Central memory CD4-positive, alpha-beta T cell (primary cell): ENCODE measurements around the gene PIERCE2.
"Not testable (repeated sequence)": the region's sequence is repeated elsewhere in the genome, so short reads cannot be mapped to it uniquely, and the experiment has no call there.

Experiments
- DNase-seq: peaks from one replicate; pipeline ENCODE4 v3.0.0; 2022
- total RNA-seq, 3 experiments: gene quantifications; one replicate each; lab custom pipeline; 2026; lab: John Stamatoyannopoulos, UW

The PIERCE2 gene
- 0 to 1.2 (median 0.14) reads per million in 3 experiments for total RNA-seq

- DNase-seq, result peak; percentile 90
Measured at GRCh38 chr15:55408012-55408928, at the start of gene PIERCE2, which contains the start of gene CCPG1. TSS of gene PIERCE2 (plus strand) at chr15:55408495. CDS start at chr15:55408769, 274 bp downstream. TSS of gene CCPG1 (minus strand) at chr15:55408359. CDS start at chr15:55389424, 18,935 bp downstream.

DNA sequence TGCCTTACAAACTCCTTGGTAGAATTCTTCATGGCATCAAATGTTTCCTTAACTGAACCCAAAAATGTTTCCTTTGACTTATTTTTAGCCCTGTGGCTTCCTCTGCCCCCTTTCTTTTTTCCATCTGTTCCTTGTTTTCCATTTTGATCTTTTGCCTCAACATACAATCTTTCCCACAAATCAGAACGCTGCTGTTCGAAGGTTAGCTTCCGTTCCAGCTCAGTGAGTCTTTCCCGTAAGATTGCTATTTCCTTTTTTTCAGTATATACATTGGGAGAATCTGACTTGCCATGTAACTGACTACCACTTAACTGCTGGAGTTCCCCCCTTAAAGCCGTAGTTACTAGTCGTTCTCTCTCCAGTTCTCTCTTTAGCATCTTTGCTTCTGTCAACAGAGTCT is 48.0 kb upstream of the PIERCE2 start:
- no peak for DNase-seq

DNA sequence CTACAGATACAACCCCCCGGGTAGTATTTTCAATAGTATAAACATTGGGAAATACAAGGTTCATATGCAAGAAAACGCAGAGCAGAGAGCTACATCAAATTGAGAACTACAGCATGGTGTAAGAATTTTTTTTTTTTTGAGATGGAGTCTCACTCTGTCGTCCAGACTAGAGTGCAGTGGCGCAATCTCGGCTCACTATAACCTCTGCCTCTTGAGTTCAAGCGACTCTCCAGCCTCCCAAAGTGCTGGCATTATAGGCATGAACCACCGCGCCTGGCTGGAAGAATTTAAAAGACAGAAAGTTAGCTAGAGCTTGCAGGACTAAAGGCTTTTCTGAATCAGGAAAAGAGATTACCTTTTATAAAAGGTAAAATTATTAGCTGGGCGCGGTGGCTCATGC is 47.2 kb upstream of the PIERCE2 start:
- DNase-seq, result no peak

DNA sequence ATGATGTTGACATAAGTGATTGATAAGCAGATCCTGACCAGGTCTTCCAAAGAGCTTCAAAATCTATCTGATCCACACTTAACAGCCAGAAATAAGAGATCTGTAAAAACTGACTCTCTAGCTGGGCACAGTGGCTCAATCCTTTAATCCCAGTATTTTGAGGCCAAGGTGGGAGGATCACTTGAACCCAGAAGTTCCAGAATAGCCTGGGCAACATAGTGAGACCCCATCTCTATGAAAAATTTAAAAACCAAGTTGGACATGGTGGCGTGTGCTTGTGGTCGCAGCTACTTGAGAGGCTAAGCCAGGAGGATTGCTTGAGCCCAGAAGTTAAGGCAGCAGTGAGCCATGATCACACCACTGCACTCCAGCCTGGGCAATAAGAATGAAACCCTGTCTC is 45.7 kb upstream of the PIERCE2 start:
- DNase-seq, result no peak

DNA sequence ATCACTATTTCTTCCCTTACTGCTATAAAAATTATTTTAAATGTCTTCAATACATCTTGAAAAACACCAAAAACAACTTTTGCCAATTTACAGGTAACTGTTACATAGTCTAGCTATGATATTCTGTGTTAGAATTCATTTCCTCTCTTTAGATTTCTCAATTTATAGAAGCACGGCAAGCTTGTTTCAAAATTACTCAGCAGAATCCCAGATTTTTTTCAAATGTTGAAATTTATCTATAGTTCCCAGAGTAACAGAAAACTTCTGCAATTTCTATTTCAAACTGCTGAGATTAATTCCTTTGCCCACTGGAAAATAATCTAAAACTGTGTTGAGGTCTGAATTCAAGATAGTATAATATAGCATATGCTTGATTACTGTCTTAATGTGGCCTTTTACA is 41.3 kb upstream of the PIERCE2 start:
- no peak for DNase-seq

GRCh38 chr15:55372701-55373440 is 35.4 kb upstream of the PIERCE2 start:
- DNase-seq, result no peak

DNA sequence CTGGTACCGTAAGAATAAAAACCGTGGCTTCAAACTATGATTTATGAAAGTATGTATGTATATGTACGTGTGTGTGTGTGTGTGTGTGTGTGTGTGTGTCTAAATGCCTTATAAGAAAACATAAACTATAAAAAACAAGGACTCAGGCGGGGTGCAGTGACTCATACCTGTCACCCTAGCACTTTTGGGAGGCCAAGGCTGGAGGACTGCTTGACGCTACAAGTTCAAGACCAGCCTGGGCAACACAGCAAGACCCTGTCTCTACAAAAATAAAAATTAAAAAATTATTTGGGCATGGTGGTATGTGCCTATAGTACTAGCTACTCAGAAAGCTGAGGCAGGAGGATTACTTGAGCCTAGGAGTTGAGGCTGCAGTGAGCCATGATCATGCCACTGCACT is 29.2 kb upstream of the PIERCE2 start:
- DNase-seq, result no peak

DNA sequence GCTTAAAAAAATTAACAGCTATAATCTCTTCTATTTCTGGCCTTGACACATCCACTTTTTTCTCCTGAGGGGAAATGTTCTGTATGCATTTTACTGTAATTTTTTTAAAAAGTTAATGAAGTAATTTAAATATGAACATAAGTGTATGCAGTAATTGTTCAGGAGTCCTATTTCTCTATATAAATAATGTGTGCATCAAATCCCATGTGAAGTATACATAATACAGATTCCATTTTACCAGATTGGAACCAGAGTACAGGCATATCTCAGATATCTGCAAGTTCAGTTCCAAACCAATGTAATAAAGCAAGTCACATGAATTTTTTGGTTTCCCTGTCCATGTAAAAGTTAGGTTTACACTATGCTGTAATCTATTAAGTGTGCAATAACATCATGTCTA is 26.7 kb upstream of the PIERCE2 start:
- no peak for DNase-seq

DNA sequence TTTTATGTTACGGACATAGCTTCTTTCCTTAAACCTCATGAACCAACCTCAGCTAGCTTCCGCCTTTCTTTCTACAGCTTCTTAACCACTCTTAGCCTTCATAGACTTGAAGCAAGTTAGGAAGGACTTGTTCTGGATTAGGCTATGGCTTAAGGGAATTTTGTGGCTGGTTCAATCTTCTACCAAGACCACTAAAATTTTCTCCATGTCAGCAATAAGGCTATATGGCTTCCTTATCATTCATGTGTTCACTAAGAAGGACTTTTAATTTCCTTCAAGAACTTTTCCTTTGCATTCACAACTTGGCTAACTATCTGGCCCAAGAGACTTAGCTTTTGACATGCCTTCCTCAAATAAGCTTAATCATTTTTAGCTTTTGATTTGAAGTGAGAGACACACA is 24.6 kb upstream of the PIERCE2 start:
- no peak for DNase-seq

DNA sequence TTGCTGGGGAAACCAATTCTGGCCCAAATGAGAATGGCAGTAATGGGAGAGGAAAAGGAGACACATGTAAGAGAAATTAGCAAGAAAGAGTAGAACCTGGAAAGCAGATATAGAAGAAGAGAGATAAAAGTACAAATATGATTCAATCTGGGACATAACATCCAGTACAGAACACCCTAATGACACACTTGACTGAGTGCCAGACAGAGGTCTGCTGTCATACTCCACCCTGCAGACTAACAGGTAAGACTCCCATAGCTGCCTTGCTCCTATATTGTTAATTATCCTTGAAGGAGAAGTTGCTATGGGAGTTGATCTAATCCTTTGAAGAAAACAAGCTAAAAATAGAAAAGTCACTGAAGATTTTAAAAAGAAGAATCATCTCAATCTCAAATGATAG is 21.3 kb upstream of the PIERCE2 start:
- no peak for DNase-seq

DNA sequence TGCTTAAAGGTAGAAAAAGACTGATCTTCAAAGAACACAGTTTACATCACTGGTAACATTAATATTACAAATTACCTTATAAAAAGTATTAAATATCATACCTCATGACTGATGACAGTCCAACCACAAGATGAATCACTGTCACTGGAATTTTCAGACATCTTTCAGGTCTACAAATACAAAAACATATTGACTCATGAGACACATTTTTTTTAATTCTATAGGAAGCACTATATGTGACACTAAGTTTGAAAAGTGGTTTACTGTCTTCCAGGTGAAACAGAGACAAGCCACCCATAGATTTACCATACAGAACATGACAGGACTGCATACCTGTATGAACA is 19.1 kb upstream of the PIERCE2 start:
- no peak for DNase-seq

DNA sequence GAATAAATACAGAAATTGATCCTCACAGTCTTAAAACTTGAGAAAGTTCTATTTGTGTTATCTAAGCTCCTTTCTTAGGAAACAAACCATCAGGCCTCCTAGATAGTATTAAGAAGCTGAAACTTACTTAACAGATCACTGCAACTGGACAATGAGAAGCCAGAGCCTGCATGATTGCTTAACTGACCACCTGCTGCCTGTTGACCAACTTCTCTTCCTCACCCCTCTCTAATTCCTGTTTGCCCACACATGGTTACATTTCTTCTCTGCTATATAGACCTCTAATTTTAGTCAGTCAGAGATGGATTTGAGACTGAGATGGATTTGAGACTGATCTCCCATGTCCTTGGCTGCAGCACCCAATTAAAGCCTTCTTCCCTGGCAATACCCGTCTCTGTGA is 13.6 kb upstream of the PIERCE2 start:
- no peak for DNase-seq

DNA sequence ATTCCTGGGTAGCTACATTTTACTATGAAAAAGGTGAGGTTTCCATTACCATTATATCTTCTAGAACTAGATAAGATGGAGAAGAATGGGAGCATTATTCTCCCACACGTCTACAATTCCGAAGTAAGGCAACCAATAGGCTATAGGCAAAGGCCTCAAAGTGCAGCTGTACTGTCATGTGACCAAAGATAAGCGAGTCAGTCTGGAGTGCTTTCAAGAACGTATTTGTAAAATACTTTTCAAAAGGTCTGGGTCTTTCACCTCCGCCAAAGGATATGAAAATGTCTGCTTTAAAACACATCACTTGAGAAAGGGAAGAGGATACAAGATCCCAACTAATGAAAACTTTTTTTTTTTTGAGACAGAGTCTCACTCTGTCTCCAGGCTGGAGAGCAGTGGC is 10.1 kb upstream of the PIERCE2 start:
- DNase-seq, result no peak

DNA sequence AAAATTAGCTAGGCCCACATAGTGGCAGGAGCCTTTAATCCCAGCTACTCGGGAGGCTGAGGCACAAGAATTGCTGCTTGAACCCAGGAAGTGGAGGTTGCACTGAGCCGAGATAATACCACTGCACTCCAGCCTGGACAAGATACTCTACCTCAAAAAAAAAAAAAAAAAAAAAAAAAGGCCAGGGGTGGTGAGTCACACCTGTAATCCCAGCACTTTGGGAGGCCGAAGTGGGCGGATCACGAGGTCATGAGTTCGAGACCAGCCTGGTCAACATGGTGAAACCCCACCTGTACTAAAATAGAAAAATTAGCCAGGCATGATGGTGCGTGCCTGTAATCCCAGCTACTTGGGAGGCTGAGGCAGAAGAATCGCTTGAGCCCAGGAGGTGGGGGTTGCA is 8.2 kb upstream of the PIERCE2 start:
- DNase-seq, result not testable (repeated sequence)

DNA sequence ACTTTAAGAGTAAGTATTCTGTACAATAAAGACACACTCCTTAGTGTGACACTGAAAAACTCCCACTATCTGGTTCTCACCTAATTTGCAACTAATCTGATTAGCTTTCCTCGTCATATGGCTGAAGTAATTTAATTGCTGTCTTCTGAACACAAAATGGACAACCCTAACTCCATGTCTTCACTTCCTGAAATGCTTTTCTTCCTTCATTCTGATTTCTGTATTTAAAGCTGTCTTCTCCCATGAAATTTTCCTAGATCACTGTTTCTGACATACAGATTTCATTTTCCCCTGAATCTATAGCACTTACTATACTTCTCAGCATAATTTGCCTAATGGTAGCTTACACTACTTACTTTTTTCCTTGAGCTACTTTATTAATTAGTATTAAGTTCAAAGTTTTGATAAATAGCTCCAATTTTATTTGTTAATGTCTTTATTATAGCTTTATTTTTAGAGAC is 6.5 kb upstream of the PIERCE2 start:
- DNase-seq, result no peak

GRCh38 chr15:55402707-55403106 is 5.6 kb upstream of the PIERCE2 start:
- DNase-seq, result no peak

- no peak for DNase-seq
Measured at GRCh38 chr15:55403531-55403930, 4.8 kb upstream of the PIERCE2 start.

- no peak for DNase-seq
Measured at GRCh38 chr15:55407498-55408011, 740 bp upstream of the PIERCE2 start.

- DNase-seq, result not testable (repeated sequence)
Measured at GRCh38 chr15:55408976-55409375, 681 bp downstream of the PIERCE2 start.

DNA sequence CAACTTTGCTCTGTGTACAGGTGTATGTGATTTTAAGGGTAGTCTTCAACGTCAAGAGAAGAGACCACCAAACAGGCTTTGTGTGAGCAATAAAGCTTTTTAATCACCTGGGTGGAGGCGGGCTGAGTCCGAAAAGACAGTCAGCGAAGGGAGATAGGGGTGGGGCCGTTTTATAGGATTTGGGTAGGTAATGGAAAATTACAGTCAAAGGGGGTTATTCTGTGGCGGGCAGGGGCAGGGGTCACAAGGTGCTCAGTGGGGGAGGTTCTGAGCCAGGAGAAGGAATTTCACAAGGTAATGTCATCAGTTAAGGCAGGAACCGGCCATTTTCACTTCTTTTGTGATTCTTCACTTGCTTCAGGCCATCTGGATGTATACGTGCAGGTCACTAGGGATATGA is 9.4 kb downstream of the PIERCE2 start:
- not testable (repeated sequence) for DNase-seq

- DNase-seq, result no peak
Measured at GRCh38 chr15:55420171-55420866, 12.0 kb downstream of the PIERCE2 start.

- DNase-seq, result no peak
Measured at GRCh38 chr15:55422089-55422488, 13.8 kb downstream of the PIERCE2 start.
